CD1c-positive myeloid dendritic cell (primary cell): ENCODE data around the gene KIF13A.
"Not testable (repeated sequence)": the region's sequence is repeated elsewhere in the genome, so short reads cannot be mapped to it uniquely, and the experiment has no call there.

Source experiments
- DNase-seq: peaks from one replicate; pipeline ENCODE4 v3.0.0-alpha.2; 2016; ENCODE audit errors: extremely low spot score

KIF13A gene

GRCh38 chr6:17846762-17847161, 140.7 kb downstream of the KIF13A start:
- DNase-seq, result no peak

GRCh38 chr6:17845598-17845997, 141.8 kb downstream of the KIF13A start:
- no peak for DNase-seq

GRCh38 chr6:17844967-17845366, 142.5 kb downstream of the KIF13A start:
- DNase-seq, result not testable (repeated sequence)

GRCh38 chr6:17842934-17843821, 144.3 kb downstream of the KIF13A start:
- DNase-seq, result no peak

- no peak for DNase-seq
Observed at GRCh38 chr6:17842014-17842776, 145.2 kb downstream of the KIF13A start.

- DNase-seq, result no peak
Observed at GRCh38 chr6:17839513-17840223, 147.8 kb downstream of the KIF13A start.

- DNase-seq, result no peak
Observed at GRCh38 chr6:17836293-17836692, 151.1 kb downstream of the KIF13A start.

- no peak for DNase-seq
Observed at GRCh38 chr6:17835784-17836183, 151.7 kb downstream of the KIF13A start.

- DNase-seq, result no peak
Observed at GRCh38 chr6:17831135-17831534, 156.3 kb downstream of the KIF13A start.

- DNase-seq, result no peak
Observed at GRCh38 chr6:17829905-17830304, 157.5 kb downstream of the KIF13A start.

- DNase-seq, result no peak
Observed at GRCh38 chr6:17828149-17828548, 159.3 kb downstream of the KIF13A start.

- no peak for DNase-seq
Observed at GRCh38 chr6:17826301-17826700, 161.1 kb downstream of the KIF13A start.

- DNase-seq, result no peak
Observed at GRCh38 chr6:17820055-17820454, 167.4 kb downstream of the KIF13A start.

GRCh38 chr6:17817763-17818162, 169.7 kb downstream of the KIF13A start:
- DNase-seq, result no peak

GRCh38 chr6:17816921-17817611, 170.4 kb downstream of the KIF13A start:
- DNase-seq, result no peak

- no peak for DNase-seq
Observed at GRCh38 chr6:17813542-17813941, 173.9 kb downstream of the KIF13A start.

GRCh38 chr6:17812311-17812710, 175.1 kb downstream of the KIF13A start:
- no peak for DNase-seq

- no peak for DNase-seq
Observed at GRCh38 chr6:17808609-17809008, 178.8 kb downstream of the KIF13A start.

GRCh38 chr6:17807431-17807830, 180.0 kb downstream of the KIF13A start:
- peak; percentile 42 for DNase-seq

- DNase-seq, result no peak
Observed at GRCh38 chr6:17803409-17803808, 184.0 kb downstream of the KIF13A start.

- DNase-seq, result no peak
Observed at GRCh38 chr6:17798477-17799154, 188.8 kb downstream of the KIF13A start.
